Loucy (cell line): ENCODE results near the gene ELOVL6.

Experiments
- H2AFZ ChIP-seq: fragments of 200-600 bp; sonication (generic); 2 replicates; pipeline ENCODE4 v1.6.0; 2016; ENCODE audit warnings: antibody characterized with exemption, mild to moderate bottlenecking, low read length, moderate library complexity
- H3F3A ChIP-seq: fragments of 200-600 bp; 2 replicates; pipeline ENCODE4 v1.6.0; 2016; ENCODE audit warnings: antibody characterized with exemption, low read depth, mild to moderate bottlenecking
- H3K27me3 ChIP-seq: fragments of 200-600 bp; sonication (generic); 2 replicates; pipeline ENCODE4 v1.6.1; 2014; ENCODE audit warnings: low read length, mild to moderate bottlenecking; ENCODE audit not compliant: insufficient read depth, poor library complexity, severe bottlenecking
- H3K36me3 ChIP-seq: fragments of 200-600 bp; sonication (generic); 2 replicates; pipeline ENCODE4 v1.6.1; 2016; ENCODE audit warnings: low read length; ENCODE audit not compliant: insufficient read depth
- H3K4me1 ChIP-seq: fragments of 200-600 bp; sonication (generic); 2 replicates; pipeline ENCODE4 v1.5.1; 2014; ENCODE audit warnings: low read length, mild to moderate bottlenecking; ENCODE audit not compliant: insufficient read depth, poor library complexity, severe bottlenecking
- H3K4me2 ChIP-seq: fragments of 200-600 bp; sonication (generic); 2 replicates; pipeline ENCODE4 v1.6.0; 2014; ENCODE audit warnings: antibody characterized with exemption, low read length, low read depth, mild to moderate bottlenecking; ENCODE audit not compliant: poor library complexity, severe bottlenecking
- H3K4me3 ChIP-seq: fragments of 200-600 bp; sonication (generic); 2 replicates; pipeline ENCODE4 v1.5.1; 2014; ENCODE audit warnings: low read length, mild to moderate bottlenecking, mixed read lengths; ENCODE audit not compliant: poor library complexity, severe bottlenecking
- H3K79me2 ChIP-seq: fragments of 200-600 bp; sonication (generic); 2 replicates; pipeline ENCODE4 v1.6.1; 2014; ENCODE audit warnings: low read length; ENCODE audit not compliant: insufficient read depth
- H3K9ac ChIP-seq: fragments of 200-600 bp; sonication (generic); 2 replicates; pipeline ENCODE4 v1.6.0; 2014; ENCODE audit warnings: mild to moderate bottlenecking, low read depth, low read length, moderate library complexity; ENCODE audit not compliant: poor library complexity, severe bottlenecking
- H3K9me2 ChIP-seq: fragments of 200-600 bp; sonication (generic); replicated peaks from 2 replicates; pipeline ENCODE4 v1.6.1; 2016; ENCODE audit warnings: low read depth, low read length, mixed read lengths
- H3K9me3 ChIP-seq: fragments of 200-600 bp; sonication (generic); 2 replicates; pipeline ENCODE4 v1.6.1; 2014; ENCODE audit warnings: mild to moderate bottlenecking, antibody characterized with exemption, low read length, low read depth; ENCODE audit not compliant: insufficient read depth
- H4K20me1 ChIP-seq: fragments of 200-600 bp; sonication (generic); 2 replicates; pipeline ENCODE4 v1.6.0; 2014; ENCODE audit warnings: antibody characterized with exemption, low read length, mild to moderate bottlenecking; ENCODE audit not compliant: insufficient read depth, poor library complexity, severe bottlenecking
- CTCF ChIP-seq: fragments of 200-600 bp; sonication (generic); conservative IDR thresholded peaks from 2 replicates; pipeline ENCODE4 v1.5.1; 2014; ENCODE audit warnings: mild to moderate bottlenecking, antibody characterized with exemption, low read length
- EZH2phosphoT487 ChIP-seq: fragments of 200-600 bp; IDR thresholded peaks from 2 replicates; pipeline ENCODE4 v1.6.1; 2018; ENCODE audit warnings: antibody characterized with exemption, mild to moderate bottlenecking, moderate library complexity, borderline replicate concordance

The ELOVL6 gene

GRCh38 chr4:110092646-110093045 is 105.8 kb downstream of the ELOVL6 start:
- Histone ChIP-seq H3K4me2 (no peak overlapping the region), H3K4me1 (peaks cover 35% of the 10 kb centered on the region), H3F3A (no peaks in the 10 kb centered on the region), H3K9me3 (no peaks in the 10 kb centered on the region), H3K4me3 (no peak overlapping the region), H3K79me2 (peaks cover 23% of the 10 kb centered on the region), H3K9me2 (no peaks in the 10 kb centered on the region), H3K9ac (no peak overlapping the region), H3K36me3 (no peaks in the 10 kb centered on the region; the same call in none of the 2 replicates), H4K20me1 (no peaks in the 10 kb centered on the region), H3K27me3 (no peaks in the 10 kb centered on the region), H2AFZ (no peak overlapping the region)
- TF ChIP-seq CTCF (no peak), EZH2phosphoT487 (no peak)

GRCh38 chr4:110091434-110092140 is 106.8 kb downstream of the ELOVL6 start:
- Histone ChIP-seq H3K4me1 (peaks cover 46% of the 10 kb centered on the region), H3K36me3 (no peaks in the 10 kb centered on the region; the same call in none of the 2 replicates), H3K4me3 (no peak overlapping the region), H3K4me2 (no peak overlapping the region), H3K27me3 (no peaks in the 10 kb centered on the region), H3K79me2 (peaks cover 27% of the 10 kb centered on the region), H3F3A (no peaks in the 10 kb centered on the region), H3K9me2 (no peaks in the 10 kb centered on the region), H3K9ac (no peak overlapping the region), H2AFZ (no peak overlapping the region), H3K9me3 (no peaks in the 10 kb centered on the region), H4K20me1 (no peaks in the 10 kb centered on the region)
- no peak for TF ChIP-seq EZH2phosphoT487
- TF ChIP-seq CTCF, result no peak

- Histone ChIP-seq H3F3A (no peaks in the 10 kb centered on the region; the same call in 1 of the 2 replicates), H3K4me3 (no peak overlapping the region), H3K27me3 (no peaks in the 10 kb centered on the region), H3K9ac (peak overlapping the region; percentile 18), H3K9me3 (no peaks in the 10 kb centered on the region), H3K4me2 (peak overlapping the region; percentile 51), H2AFZ (no peak overlapping the region), H3K79me2 (peaks cover 29% of the 10 kb centered on the region), H3K36me3 (no peaks in the 10 kb centered on the region; the same call in none of the 2 replicates), H4K20me1 (no peaks in the 10 kb centered on the region), H3K9me2 (no peaks in the 10 kb centered on the region), H3K4me1 (peaks cover 61% of the 10 kb centered on the region)
- TF ChIP-seq EZH2phosphoT487 (no peak), CTCF (no peak)
Measured at GRCh38 chr4:110088670-110089069, 109.7 kb downstream of the ELOVL6 start.
